Activated gamma-delta T cell (primary cell): ENCODE results near the gene SUPT20HL2.
"Not testable (repeated sequence)": the region's sequence is repeated elsewhere in the genome, so short reads cannot be mapped to it uniquely, and the experiment has no call there.

Experiments used
- DNase-seq: peaks from one replicate; lab custom pipeline; 2025; lab: John Stamatoyannopoulos, UW
- total RNA-seq, 2 donors: gene quantifications; one replicate each; lab custom pipeline; 2026; lab: John Stamatoyannopoulos, UW

Gene SUPT20HL2
- 0 reads per million in 2 donors for total RNA-seq

DNA sequence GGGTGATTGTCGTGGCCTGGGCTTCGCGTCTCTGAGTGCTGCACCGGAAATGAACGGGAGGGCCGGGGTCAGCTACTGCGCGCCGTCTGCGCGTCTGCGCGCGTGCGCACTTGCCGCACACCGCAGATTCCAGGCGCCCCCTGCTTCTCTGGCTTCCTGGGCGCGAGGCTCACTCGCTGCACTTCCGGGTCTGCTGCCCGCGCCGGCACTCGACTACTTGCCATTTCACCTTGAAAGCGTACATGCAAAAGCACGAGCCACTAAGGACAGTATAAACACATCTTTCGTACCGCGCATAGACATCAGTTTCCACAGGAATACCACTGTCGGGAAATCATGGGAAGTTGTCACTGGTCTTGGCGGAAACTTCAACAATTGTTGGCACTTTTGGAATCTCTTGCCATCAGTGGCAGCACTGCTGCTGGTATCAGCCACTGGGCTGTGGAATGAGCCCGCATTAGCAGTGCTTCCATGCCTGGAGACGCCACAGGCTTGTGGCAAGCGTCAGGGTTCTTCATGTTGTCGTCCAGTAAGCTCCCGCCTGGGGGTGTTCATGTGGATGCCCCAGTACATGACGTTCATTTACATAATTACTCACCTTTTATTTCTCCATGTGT is at the start of gene SUPT20HL2:
Gene SUPT20HL2, minus strand, starts transcription at position 51 of the 617 bp plus-strand sequence. CDS start 754 bp downstream, outside the sequence.
- DNase-seq = no peak

GRCh38 chrX:24362089-24362745 is 48.3 kb upstream of the SUPT20HL2 start:
- not testable (repeated sequence) for DNase-seq

- no peak for DNase-seq
Measured at GRCh38 chrX:24360272-24360671, 46.4 kb upstream of the SUPT20HL2 start, which contains the start of gene SUPT20HL1. TSS of gene SUPT20HL1 (plus strand) at chrX:24360639. CDS start at chrX:24362761, 2,122 bp downstream.

DNA sequence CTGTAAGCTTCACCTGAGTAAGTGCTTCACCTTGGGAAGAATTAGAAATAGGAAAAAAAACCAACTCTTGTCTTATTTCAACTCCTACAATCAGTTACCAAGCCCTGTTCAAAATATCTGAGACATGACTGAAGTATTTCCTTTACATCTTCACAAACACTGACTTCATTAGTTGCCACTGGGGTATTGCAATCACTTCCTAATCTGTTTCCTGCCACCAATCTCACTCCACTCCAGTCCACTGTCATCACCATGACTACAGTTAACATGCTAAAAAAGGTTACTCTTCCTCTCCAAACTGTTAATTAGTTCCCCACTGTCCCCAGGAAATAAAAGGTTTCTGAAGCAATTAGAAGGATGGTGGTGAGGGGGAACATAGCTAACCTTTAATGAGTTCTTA is 43.2 kb upstream of the SUPT20HL2 start:
- DNase-seq = no peak

DNA sequence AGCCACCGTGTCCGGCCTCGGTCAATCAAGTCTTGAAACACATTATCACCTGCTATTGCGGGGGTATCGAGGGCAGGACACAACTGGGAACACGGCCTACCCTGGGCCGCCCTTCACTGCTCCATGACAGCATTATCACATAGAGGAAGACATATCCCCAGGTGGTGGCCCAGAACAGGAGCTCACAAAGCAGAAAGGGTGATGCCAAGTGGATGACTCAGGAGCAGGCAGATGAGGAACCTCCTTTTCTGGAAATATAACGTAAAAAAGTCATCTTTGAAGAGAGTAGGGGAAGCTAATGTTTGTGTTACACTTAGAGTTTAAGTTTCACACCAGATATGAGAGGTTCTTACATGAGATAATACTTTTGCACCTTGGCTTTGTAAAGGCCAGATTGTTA is 41.2 kb upstream of the SUPT20HL2 start:
- no peak for DNase-seq

GRCh38 chrX:24350217-24350616 is 36.3 kb upstream of the SUPT20HL2 start:
- no peak for DNase-seq

DNA sequence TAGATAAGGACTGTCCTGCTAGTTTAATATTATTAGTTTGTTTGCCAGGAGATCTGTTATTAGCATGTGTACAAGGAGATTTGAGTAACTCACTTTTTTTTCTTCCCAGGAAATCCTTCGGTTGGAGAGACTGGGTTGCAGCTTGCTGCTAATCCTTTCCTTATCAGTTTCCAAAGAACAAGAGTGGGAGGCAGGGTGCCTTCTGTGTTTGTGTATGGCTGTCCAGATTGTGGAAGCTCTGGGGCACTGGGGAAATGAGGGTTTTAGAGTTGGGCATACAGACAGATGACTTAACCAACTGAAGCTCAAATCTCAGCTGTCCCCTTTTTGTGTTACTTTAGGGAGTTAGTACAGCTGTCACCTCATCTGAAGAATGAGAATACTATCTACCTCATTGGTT is 34.0 kb upstream of the SUPT20HL2 start:
- no peak for DNase-seq

DNA sequence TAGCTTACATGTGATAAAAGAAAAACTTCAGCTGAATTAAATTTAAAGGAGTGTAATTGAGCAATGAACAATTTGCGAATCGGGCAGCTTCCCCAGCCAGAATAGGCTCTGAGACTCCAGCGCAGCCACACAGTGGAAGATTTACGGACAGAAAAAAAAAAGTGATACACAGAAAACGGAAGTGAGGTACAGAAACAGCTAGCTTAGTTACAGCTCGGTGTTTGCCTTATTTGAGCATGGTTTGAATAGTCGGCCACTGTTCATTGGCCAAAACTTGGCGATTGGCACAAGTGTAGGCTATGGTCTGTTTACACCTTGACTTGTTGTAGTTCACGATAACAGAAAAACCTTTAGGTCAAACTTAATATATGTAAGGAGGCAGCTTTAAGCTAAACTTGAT is 29.9 kb upstream of the SUPT20HL2 start:
- no peak for DNase-seq

- no peak for DNase-seq
Measured at GRCh38 chrX:24341795-24342194, 27.9 kb upstream of the SUPT20HL2 start.

DNA sequence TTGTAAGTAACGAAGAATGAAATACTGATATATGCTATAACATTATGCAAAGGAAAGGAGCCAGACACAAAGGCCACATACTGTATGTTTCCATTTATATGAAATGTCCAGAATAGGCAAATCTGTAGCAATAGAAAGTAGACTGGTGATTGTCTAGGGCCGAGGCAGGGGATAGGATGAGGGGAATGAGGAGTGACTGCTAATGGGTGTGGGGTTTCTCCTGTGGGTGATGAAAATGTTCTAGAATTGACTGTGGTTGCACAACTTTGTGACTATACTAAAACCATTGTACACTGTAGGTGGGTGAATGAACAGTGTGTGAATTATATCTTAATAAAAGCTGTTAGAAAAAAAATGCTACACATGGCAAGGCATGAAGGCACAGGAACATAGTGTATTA is 26.6 kb upstream of the SUPT20HL2 start:
- DNase-seq = no peak

GRCh38 chrX:24339911-24340310 is 26.0 kb upstream of the SUPT20HL2 start:
- DNase-seq = no peak

GRCh38 chrX:24335871-24336270 is 22.0 kb upstream of the SUPT20HL2 start:
- no peak for DNase-seq

GRCh38 chrX:24334461-24334860 is 20.6 kb upstream of the SUPT20HL2 start:
- no peak for DNase-seq

DNA sequence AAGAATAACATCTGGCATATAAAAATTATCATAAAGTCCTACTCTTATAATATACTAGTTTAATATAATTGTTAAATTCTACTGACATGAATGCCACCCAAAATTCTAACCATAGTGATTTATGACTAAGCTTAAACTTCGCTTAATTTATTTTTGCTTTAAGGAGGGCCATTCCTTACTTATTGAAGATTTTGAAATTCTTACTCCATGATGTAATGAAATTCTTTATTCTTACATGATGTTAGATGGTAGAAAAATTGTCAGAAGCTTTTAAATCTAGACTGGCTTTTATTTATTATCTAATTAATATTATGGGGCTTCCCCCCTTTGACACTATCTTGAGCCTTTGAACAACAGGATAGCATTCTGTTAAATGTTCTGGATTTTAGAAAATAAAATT is 19.5 kb upstream of the SUPT20HL2 start:
- DNase-seq = no peak

GRCh38 chrX:24332878-24333277 is 19.0 kb upstream of the SUPT20HL2 start:
- DNase-seq = no peak

DNA sequence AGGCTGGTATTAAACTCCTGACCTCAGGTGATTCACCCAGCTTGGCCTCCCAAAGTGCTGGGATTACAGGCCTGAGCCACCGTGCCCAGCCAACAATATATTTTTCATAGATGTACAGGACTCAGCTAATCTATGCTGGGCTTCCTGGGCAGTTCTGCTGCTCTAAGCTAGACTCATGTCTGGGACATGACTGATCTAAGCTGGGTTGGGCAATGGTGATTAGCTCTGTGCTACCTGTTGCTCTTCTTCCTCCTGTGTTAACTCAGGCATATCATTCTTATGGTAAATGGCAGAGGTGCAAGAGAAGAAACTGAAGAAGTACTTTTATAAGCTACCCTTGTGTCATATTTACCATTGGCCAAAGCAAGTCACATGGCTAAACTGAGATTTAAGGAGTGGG is 11.4 kb upstream of the SUPT20HL2 start:
- DNase-seq = no peak

GRCh38 chrX:24321741-24322395 is 8.0 kb upstream of the SUPT20HL2 start:
- no peak for DNase-seq

- no peak for DNase-seq
Measured at GRCh38 chrX:24317567-24317966, 3.7 kb upstream of the SUPT20HL2 start.

DNA sequence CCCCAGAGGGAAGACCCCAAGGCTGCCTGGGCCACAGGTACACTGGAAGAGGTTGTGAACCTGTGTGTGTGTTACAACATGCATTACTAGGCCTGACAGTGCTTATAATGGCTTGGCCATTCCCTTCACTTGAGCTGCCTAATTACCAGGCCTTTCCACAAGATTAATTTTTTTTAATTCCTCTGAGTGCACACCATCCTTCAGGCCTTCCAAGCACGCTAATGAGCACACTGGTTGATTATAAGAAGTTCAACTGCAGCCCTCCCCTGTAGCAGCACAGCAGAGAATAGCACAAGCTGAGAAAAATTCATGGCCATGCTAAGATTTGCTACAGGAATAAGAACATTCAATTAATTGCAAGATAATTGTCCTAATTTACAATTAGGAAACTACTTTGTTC is 2.2 kb upstream of the SUPT20HL2 start:
- DNase-seq = no peak

DNA sequence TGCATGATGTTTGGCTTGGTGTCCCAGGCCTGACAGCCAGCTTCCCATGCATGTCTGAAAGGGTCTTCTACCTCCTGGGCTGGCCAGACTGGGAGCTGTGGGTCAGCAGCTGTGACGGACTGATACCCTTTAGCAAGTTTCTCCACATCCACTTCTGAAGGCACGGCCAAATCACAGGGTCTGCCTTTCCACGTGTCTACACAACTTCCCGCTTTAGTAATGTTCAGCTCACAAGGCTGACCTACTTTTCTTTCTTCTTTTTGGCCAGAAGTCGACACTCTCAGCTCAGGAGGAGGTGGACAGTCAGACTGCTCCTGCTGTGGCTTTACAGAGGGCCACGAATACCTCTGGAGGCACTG is 1.6 kb downstream of the SUPT20HL2 start:
- DNase-seq = not testable (repeated sequence)

GRCh38 chrX:24311507-24312248 is 2.2 kb downstream of the SUPT20HL2 start:
- peak; percentile 6 for DNase-seq

DNA sequence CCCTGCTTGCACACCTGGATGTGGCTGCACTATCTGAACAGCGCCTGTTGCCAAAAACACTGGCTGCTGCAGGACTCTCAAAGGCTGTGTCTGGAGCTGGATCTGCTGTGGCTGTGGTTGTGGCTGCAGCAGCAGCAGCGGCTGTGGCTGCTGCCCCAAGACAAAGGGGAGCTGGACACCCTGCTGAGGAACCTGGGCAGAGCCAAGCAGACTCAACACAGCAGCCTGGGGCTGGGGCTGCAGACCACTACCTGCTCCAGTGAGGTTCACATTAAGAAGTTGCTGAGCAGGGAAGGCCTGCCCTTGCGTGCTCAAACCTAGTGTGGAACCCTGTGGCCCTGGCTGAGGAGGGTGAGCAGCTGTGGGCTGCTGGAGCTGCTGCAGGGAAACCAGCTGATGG is 3.0 kb downstream of the SUPT20HL2 start:
- not testable (repeated sequence) for DNase-seq
